Psoas muscle (tissue), 8 donors: ENCODE results near the gene CHTF18. TPM values are rescaled to one million over a fixed set of nuclear protein-coding genes. Genes with fewer than 3 reads are reported as not detected.

ENCODE experiments used
- ATAC-seq, 4 donors: fragments of 200-7000 bp; cut with Tn5 transposase; one replicate each; pipeline ENCODE4 v1.9.1; 2020; ENCODE audit warnings: moderate library complexity in 3 of 4, mild to moderate bottlenecking in 2 of 4
- DNase-seq, 2 donors: peaks; one replicate each; pipeline ENCODE4 v3.0.0-alpha.2; 2020
- H3K27ac ChIP-seq: fragments of 200-600 bp; one replicate; pipeline ENCODE4 v1.8.0; 2022
- H3K27me3 ChIP-seq, 3 donors: fragments of 200-600 bp in 1 of 3; one replicate each; pipeline versions ENCODE4 v1.6.1 to v1.8.0; 2013 to 2022; ENCODE audit warnings: low read length in 2 of 3, mild to moderate bottlenecking in 2 of 3, moderate library complexity in 1 of 3; ENCODE audit not compliant: insufficient read depth in 3 of 3
- H3K36me3 ChIP-seq, 2 donors: fragments of 200-600 bp in 1 of 2; one replicate each; pipeline versions ENCODE4 v1.6.1 to v1.8.0; 2013 to 2022; ENCODE audit warnings: low read depth in 1 of 2, mild to moderate bottlenecking in 1 of 2, moderate library complexity in 1 of 2; ENCODE audit not compliant: insufficient read depth in 1 of 2
- H3K4me1 ChIP-seq: fragments of 200-600 bp; one replicate; pipeline ENCODE4 v1.8.0; 2022
- H3K4me3 ChIP-seq: fragments of 200-600 bp; one replicate; pipeline ENCODE4 v1.8.0; 2022; ENCODE audit warnings: mild to moderate bottlenecking
- H3K9me3 ChIP-seq: fragments of 200-600 bp; one replicate; pipeline ENCODE4 v1.8.0; 2022
- CTCF ChIP-seq: fragments of 200-600 bp; IDR thresholded peaks from one replicate; pipeline ENCODE4 v1.8.0; 2022; ENCODE audit warnings: antibody characterized with exemption
- WGBS, 3 donors: extraction: QIAGEN DNeasy Blood & Tissue Kit; methylation state at CpG; one replicate each; pipeline versions ENCODE4 v1.1.6 to v1.1.7; 2013; 5-methylcytosine and 5-hydroxymethylcytosine counted together
- intact Hi-C, 2 donors: fragments of 100-400 bp; cut with DNase I; formaldehyde crosslinking; loops; one replicate each; pipeline versions ENCODE4 v1.11.0 to v1.14.2; 2022
- polyA plus RNA-seq, 3 donors: library from polyadenylated mRNA; stranded (reverse); fragments of 200-250 nt; gene quantifications; one replicate each; pipeline ENCODE4 v1.2.3, GENCODE V29; 2013
- total RNA-seq, 4 donors: library from RNA; stranded (reverse); fragmentation: NEBNext Ultra II Directional in 2 of 4; extraction: Animal tissue kit (Norgen Biotek cat#: 25700) in 2 of 4; gene quantifications; one replicate each; pipeline versions ENCODE4 v1.2.1 to v1.2.4, GENCODE V29; 2021 to 2023
- donor health status: healthy with polysubstance abuse.
- donor health status: DM: no; HTN: no; CAD: no; lungs with moderate emphysema.
- donor health status: Bipolar disorder and iron deficiency.
- donor health status: healthy.
- donor health status: DM: yes; HTN: yes; CAD: no.
- donor health status: DM: no; HTN: no; CAD: no.
- donor health status: DM: no; HTN: no; CAD: no.
- donor health status: DM: yes; HTN: yes; CAD: no.

The CHTF18 gene
- total and polyA plus RNA-seq, 7 donors, result 1.7 to 8.4 (median 3.9) TPM

- DNase-seq (no peak), ATAC-seq (no peak)
- H3K4me1 ChIP-seq, result no peaks in the 10 kb centered on the region
- peaks cover 0 to 31% (median 8%) of the 10 kb centered on the region in 3 donors for H3K27me3 ChIP-seq
- WGBS, 3 donors, result 72 to 75% (median 73%) methylated on average over 39 of the region's 39 CpGs
- TF ChIP-seq CTCF, result no peak
- no peaks in the 10 kb centered on the region for H3K36me3 ChIP-seq
- no peak overlapping the region for H3K4me3 ChIP-seq
- H3K9me3 ChIP-seq, result no peaks in the 10 kb centered on the region
- intact Hi-C loops, result no loop called here
- no peak overlapping the region for H3K27ac ChIP-seq
Observed at GRCh38 chr16:747978-748746, 40.3 kb upstream of the CHTF18 start.

- peaks cover 0 to 36% (median 8%) of the 10 kb centered on the region in 3 donors for H3K27me3 ChIP-seq
- H3K27ac ChIP-seq, result no peak overlapping the region
- H3K9me3 ChIP-seq, result no peaks in the 10 kb centered on the region
- H3K4me1 ChIP-seq, result no peaks in the 10 kb centered on the region
- H3K4me3 ChIP-seq, result no peak overlapping the region
- intact Hi-C loops, result no loop called here
- ATAC-seq, result no peak
- no peaks in the 10 kb centered on the region for H3K36me3 ChIP-seq
- 80 to 90% (median 82%) methylated on average over 6 of the region's 6 CpGs for WGBS, 3 donors
- no peak for DNase-seq
- TF ChIP-seq CTCF, result no peak
Observed at GRCh38 chr16:749010-749409, 39.4 kb upstream of the CHTF18 start.

- intact Hi-C loops, result no loop called here
- no peak for DNase-seq
Observed at GRCh38 chr16:750485-750884, 37.9 kb upstream of the CHTF18 start.

GRCh38 chr16:751152-752006 lies 37.0 kb upstream of the CHTF18 start:
- no peak for TF ChIP-seq CTCF
- 44 to 54% (median 45%) methylated on average over 36 to 39 of the region's 39 CpGs for WGBS, 3 donors

More at GRCh38 chr16:750485-750884, 37.9 kb upstream of the CHTF18 start:
- Histone ChIP-seq H3K27ac (no peak overlapping the region), H3K9me3 (no peaks in the 10 kb centered on the region), H3K4me3 (no peak overlapping the region), H3K4me1 (no peaks in the 10 kb centered on the region), H3K36me3 (no peaks in the 10 kb centered on the region), H3K27me3 (peaks cover 0 to 33% (median 8%) of the 10 kb centered on the region in 3 donors)
- 54 to 58% (median 56%) methylated on average over 9 of the region's 9 CpGs for WGBS, 3 donors
- no peak for TF ChIP-seq CTCF
- ATAC-seq, result no peak

More at GRCh38 chr16:751152-752006, 37.0 kb upstream of the CHTF18 start:
- Histone ChIP-seq H3K27ac (no peak overlapping the region), H3K4me1 (no peaks in the 10 kb centered on the region), H3K27me3 (peaks cover 0 to 38% (median 8%) of the 10 kb centered on the region in 3 donors), H3K9me3 (no peaks in the 10 kb centered on the region), H3K36me3 (no peaks in the 10 kb centered on the region), H3K4me3 (no peak overlapping the region)
- DNase-seq, result no peak
- intact Hi-C loops, result no loop called here
- no peak for ATAC-seq
